ENCODE data around the gene FLVCR1. TPM values are rescaled to one million over a fixed set of nuclear protein-coding genes. Genes with fewer than 3 reads are reported as not detected.

FLVCR1 gene
- 12.8 to 20.5 TPM (median 18.5 TPM) in 5 replicates for total RNA-seq (2022; extraction: Qiagen RNA extraction; ENCODE audit: low read depth)

GRCh38 chr1:212857992-212858460 lies at the start of gene FLVCR1:
Gene FLVCR1 (plus strand): TSS chr1:212858275. CDS start chr1:212858453, 178 bp downstream.

DNA sequence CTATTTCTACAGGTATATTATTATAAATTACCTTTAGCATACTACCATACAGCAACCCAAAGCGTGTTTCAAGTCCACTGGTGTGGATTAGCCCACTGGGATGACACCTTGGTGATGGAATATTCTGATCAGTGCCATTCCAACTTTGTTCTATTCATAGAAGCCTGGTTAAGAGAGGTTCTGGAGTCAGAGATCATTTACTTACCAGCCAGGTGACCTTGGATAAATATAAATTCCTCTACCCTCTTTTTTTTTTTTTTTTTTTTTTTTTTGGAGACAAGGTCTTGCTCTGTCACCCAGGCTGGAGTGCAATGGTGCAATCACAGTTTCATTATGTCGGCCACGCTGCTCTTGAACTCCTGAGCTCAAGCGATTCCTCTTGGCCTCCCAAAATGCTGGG lies 10.5 kb upstream of the FLVCR1 start, which contains the start of gene SPATA45:
SPATA45 (minus strand) TSS at position 101 of the 400 bp plus-strand sequence. CDS start 11,500 bp downstream, outside the sequence.

Other genes with a start within 250 kb of the FLVCR1 start
- 31.5 to 44.1 TPM (median 34.1 TPM) in 5 replicates for gene ATF3, start 249.5 kb upstream of the FLVCR1 start, total RNA-seq (2022; extraction: Qiagen RNA extraction; ENCODE audit: low read depth)
- gene BATF3, start 158.4 kb upstream of the FLVCR1 start, total RNA-seq (2022; extraction: Qiagen RNA extraction; ENCODE audit: low read depth), result 27.0 to 40.0 TPM (median 38.1 TPM) in 5 replicates
- 28.4 to 38.4 TPM (median 31.5 TPM) in 5 replicates for gene NSL1, start 66.5 kb upstream of the FLVCR1 start, total RNA-seq (2022; extraction: Qiagen RNA extraction; ENCODE audit: low read depth)
- gene TATDN3, start 66.4 kb upstream of the FLVCR1 start, total RNA-seq (2022; extraction: Qiagen RNA extraction; ENCODE audit: low read depth), result 13.6 to 15.7 TPM (median 14.4 TPM) in 5 replicates
- not detected in 5 replicates for gene SPATA45, start 10.6 kb upstream of the FLVCR1 start, total RNA-seq (2022; extraction: Qiagen RNA extraction; ENCODE audit: low read depth)
- 2.6 to 4.7 TPM (median 3.6 TPM) in 5 replicates for gene VASH2, start 92.3 kb downstream of the FLVCR1 start, total RNA-seq (2022; extraction: Qiagen RNA extraction; ENCODE audit: low read depth)
- gene ANGEL2, start 157.6 kb downstream of the FLVCR1 start, total RNA-seq (2022; extraction: Qiagen RNA extraction; ENCODE audit: low read depth), result 14.6 to 18.9 TPM (median 16.9 TPM) in 5 replicates
- 9.2 to 11.8 TPM (median 10.9 TPM) in 5 replicates for gene RPS6KC1, start 193.0 kb downstream of the FLVCR1 start, total RNA-seq (2022; extraction: Qiagen RNA extraction; ENCODE audit: low read depth)